Caco-2 (cell line): ENCODE measurements around the gene RYR2. TPM values are rescaled to one million over a fixed set of nuclear protein-coding genes. Genes with fewer than 3 reads are reported as not detected.

ENCODE experiments used
- BruUV-seq: library from RNA; stranded (reverse); fragments of 400-500 nt; replicated peaks from 2 replicates; lab custom pipeline; 2021; lab: Mats Ljungman, UMichigan
- CTCF ChIA-PET: fragments of 300-600 bp; sonication (Branson Sonifier 250); formaldehyde crosslinking; loops from one replicate; lab custom pipeline; 2022; ENCODE audit warnings: antibody characterized with exemption; lab: Charles Lee
- POLR2A ChIA-PET: fragments of 300-600 bp; sonication (Branson Sonifier 250); formaldehyde crosslinking; loops from one replicate; lab custom pipeline; 2022; ENCODE audit warnings: antibody characterized with exemption; lab: Charles Lee
- DNase-seq, 2 experiments: peaks; one replicate each; pipeline versions ENCODE4 v3.0.0 to v3.0.0-alpha.2; 2020 to 2022
- H3K27me3 ChIP-seq: replicated peaks from 2 replicates; pipeline ENCODE4 v1.6.0; 2011; ENCODE audit warnings: low read length; ENCODE audit not compliant: control insufficient read depth, insufficient read depth
- H3K36me3 ChIP-seq: 2 replicates; pipeline ENCODE4 v1.5.1; 2011; ENCODE audit warnings: low read length; ENCODE audit not compliant: control insufficient read depth, insufficient read depth
- H3K4me1 ChIP-seq: fragments of 250-450 bp; sonication (Bioruptor Pico); 2 replicates; pipeline ENCODE4 v1.5.1; 2020; ENCODE audit warnings: mild to moderate bottlenecking
- H3K4me3 ChIP-seq: 2 replicates; pipeline ENCODE4 v1.5.1; 2011; ENCODE audit warnings: low read depth, mild to moderate bottlenecking, control low read depth, low read length
- H3K9me3 ChIP-seq: fragments of 250-450 bp; sonication (Bioruptor Pico); 2 replicates; pipeline ENCODE4 v1.5.1; 2020; ENCODE audit warnings: mild to moderate bottlenecking, moderate library complexity
- H3K27ac Mint-ChIP-seq: one replicate; pipeline ENCODE4 v1.8.0; 2022; ENCODE audit warnings: mixed read lengths; ENCODE audit not compliant: unreplicated experiment
- H3K27me3 Mint-ChIP-seq: one replicate; pipeline ENCODE4 v1.8.0; 2022; ENCODE audit warnings: mixed read lengths; ENCODE audit not compliant: insufficient read depth, unreplicated experiment
- H3K36me3 Mint-ChIP-seq: one replicate; pipeline ENCODE4 v1.8.0; 2022; ENCODE audit warnings: mild to moderate bottlenecking, mixed read lengths; ENCODE audit not compliant: insufficient read depth, unreplicated experiment
- H3K4me1 Mint-ChIP-seq: one replicate; pipeline ENCODE4 v1.8.0; 2022; ENCODE audit warnings: low read depth, mixed read lengths; ENCODE audit not compliant: unreplicated experiment
- H3K4me3 Mint-ChIP-seq: one replicate; pipeline ENCODE4 v1.8.0; 2022; ENCODE audit warnings: mild to moderate bottlenecking, moderate library complexity, mixed read lengths; ENCODE audit not compliant: unreplicated experiment
- H3K9me3 Mint-ChIP-seq: one replicate; pipeline ENCODE4 v1.8.0; 2022; ENCODE audit warnings: mixed read lengths; ENCODE audit not compliant: unreplicated experiment
- intact Hi-C: fragments of 100-400 bp; cut with micrococcal nuclease; formaldehyde crosslinking; loops from one replicate; pipeline ENCODE4 v1.10.0; 2022; ENCODE audit not compliant: unreplicated experiment
- total RNA-seq: library from RNA; stranded (reverse); gene quantifications from 2 replicates; pipeline ENCODE4 v1.2.3, GENCODE V29; 2022
- TF ChIP-seq, protein P1 (sequence below), 2 experiments: fragments of 200-600 bp in 1 of 2; IDR thresholded peaks; 1 replicate in 1 of 2; 2 replicates in 1 of 2; pipeline versions ENCODE4 v1.5.1 to v1.8.0; 2011 to 2022; ENCODE audit warnings: antibody characterized with exemption in 1 of 2, control low read depth in 1 of 2, inconsistent platforms in 1 of 2, low read depth in 1 of 2, low read length in 1 of 2, mild to moderate bottlenecking in 1 of 2, moderate library complexity in 1 of 2; ENCODE audit not compliant: insufficient read depth in 1 of 2, severe bottlenecking in 1 of 2, unreplicated experiment in 1 of 2

Gene RYR2
- total RNA-seq, 1 experiment from 2014 or later: 3.4 TPM

DNA sequence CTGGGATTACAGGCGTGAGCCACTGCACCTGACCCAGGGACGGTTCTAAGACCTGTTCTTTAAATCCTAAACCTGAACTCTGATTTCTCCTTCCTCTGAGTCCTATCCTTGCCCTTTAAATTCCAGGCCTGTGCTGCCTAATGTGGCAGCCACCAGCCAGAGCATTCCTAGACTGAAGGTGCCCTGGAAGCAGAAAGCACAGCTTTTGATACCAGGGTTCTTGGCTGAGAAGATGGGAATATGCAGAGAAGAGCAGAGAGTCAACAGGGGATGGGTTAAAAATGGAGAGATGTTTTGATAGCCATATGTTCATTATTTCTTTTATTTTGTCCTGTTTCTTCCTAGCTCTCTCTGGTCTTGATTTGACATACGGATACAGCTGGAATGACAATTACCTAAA, 49.7 kb downstream of the RYR2 start:
- no peaks in the 10 kb centered on the region for H3K4me1 Mint-ChIP-seq
- H3K27me3 ChIP-seq: no peaks in the 10 kb centered on the region
- BruUV-seq: no TSS peak
- TF ChIP-seq, protein P1, sequence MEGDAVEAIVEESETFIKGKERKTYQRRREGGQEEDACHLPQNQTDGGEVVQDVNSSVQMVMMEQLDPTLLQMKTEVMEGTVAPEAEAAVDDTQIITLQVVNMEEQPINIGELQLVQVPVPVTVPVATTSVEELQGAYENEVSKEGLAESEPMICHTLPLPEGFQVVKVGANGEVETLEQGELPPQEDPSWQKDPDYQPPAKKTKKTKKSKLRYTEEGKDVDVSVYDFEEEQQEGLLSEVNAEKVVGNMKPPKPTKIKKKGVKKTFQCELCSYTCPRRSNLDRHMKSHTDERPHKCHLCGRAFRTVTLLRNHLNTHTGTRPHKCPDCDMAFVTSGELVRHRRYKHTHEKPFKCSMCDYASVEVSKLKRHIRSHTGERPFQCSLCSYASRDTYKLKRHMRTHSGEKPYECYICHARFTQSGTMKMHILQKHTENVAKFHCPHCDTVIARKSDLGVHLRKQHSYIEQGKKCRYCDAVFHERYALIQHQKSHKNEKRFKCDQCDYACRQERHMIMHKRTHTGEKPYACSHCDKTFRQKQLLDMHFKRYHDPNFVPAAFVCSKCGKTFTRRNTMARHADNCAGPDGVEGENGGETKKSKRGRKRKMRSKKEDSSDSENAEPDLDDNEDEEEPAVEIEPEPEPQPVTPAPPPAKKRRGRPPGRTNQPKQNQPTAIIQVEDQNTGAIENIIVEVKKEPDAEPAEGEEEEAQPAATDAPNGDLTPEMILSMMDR (IDR thresholded peaks at IDR 0.05; ENCODE audit: insufficient read depth in 1 of 2, low read depth in 1 of 2, low read length in 1 of 2, severe bottlenecking in 1 of 2, unreplicated experiment in 1 of 2): no peak
- no peaks in the 10 kb centered on the region for H3K9me3 ChIP-seq
- no peaks in the 10 kb centered on the region for H3K36me3 Mint-ChIP-seq
- intact Hi-C loops: no loop called here
- no peaks in the 10 kb centered on the region for H3K9me3 Mint-ChIP-seq
- ChIA-PET POLR2A (no interaction called here), CTCF (no interaction called here)
- no peak overlapping the region for H3K4me3 Mint-ChIP-seq
- H3K27me3 Mint-ChIP-seq: peaks cover 17% of the 10 kb centered on the region
- no peak for DNase-seq
- no peaks in the 10 kb centered on the region for H3K36me3 ChIP-seq
- no peak overlapping the region for H3K4me3 ChIP-seq
- H3K27ac Mint-ChIP-seq: no peak overlapping the region
- H3K4me1 ChIP-seq: no peaks in the 10 kb centered on the region

DNA sequence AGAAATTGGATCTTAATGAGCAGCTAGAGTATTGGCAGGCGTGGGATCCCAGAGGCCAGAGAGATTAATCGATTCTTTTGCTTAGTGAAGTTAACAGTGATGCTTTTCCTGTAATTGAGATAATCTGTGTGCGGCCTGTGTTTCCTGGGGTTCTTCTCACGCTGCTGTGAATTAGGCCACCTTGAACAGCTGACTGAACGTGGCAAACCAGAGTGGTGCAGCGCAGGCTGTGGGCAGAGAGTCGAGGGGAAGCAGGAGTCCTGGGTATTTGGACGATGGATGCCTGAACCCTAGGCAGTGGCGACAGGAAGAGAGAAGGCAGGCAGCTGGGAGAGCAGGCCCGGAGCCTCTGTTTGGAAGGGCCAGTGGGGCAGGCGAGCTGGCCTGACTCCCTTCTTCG, 51.7 kb downstream of the RYR2 start:
- H3K4me3 ChIP-seq: no peak overlapping the region
- H3K27me3 ChIP-seq: no peaks in the 10 kb centered on the region
- ChIA-PET POLR2A (no interaction called here), CTCF (no interaction called here)
- H3K36me3 Mint-ChIP-seq: no peaks in the 10 kb centered on the region
- no peaks in the 10 kb centered on the region for H3K4me1 ChIP-seq
- no peak overlapping the region for H3K4me3 Mint-ChIP-seq
- BruUV-seq: no TSS peak
- H3K4me1 Mint-ChIP-seq: no peaks in the 10 kb centered on the region
- peaks cover 16% of the 10 kb centered on the region for H3K27me3 Mint-ChIP-seq
- DNase-seq: no peak
- TF ChIP-seq, protein P1 (IDR thresholded peaks at IDR 0.05; ENCODE audit: insufficient read depth in 1 of 2, low read depth in 1 of 2, low read length in 1 of 2, severe bottlenecking in 1 of 2, unreplicated experiment in 1 of 2): no peak
- H3K9me3 ChIP-seq: no peaks in the 10 kb centered on the region
- no peak overlapping the region for H3K27ac Mint-ChIP-seq
- intact Hi-C loops: no loop called here
- no peaks in the 10 kb centered on the region for H3K9me3 Mint-ChIP-seq
- H3K36me3 ChIP-seq: no peaks in the 10 kb centered on the region

DNA sequence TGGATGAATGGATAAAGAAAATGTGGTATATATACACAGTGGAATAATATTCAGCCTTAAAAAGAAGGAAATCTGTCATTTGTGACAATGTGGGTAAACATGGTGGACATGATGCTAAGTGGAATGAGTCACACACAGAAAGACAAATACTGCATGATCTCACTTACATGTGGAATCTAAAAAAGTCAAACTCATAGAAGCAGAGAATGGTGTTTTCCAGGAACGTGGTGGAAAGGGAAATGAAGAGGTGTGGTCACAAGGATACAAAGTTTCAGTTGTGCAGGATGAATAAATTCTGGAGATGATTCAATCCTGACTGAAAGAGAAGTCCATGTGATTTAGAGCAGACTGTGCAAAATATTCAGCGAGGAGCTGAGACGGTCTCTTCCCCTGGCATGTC, 56.6 kb downstream of the RYR2 start:
- TF ChIP-seq, protein P1 (IDR thresholded peaks at IDR 0.05; ENCODE audit: insufficient read depth in 1 of 2, low read depth in 1 of 2, low read length in 1 of 2, severe bottlenecking in 1 of 2, unreplicated experiment in 1 of 2): no peak
- no peak overlapping the region for H3K4me3 ChIP-seq
- H3K27me3 Mint-ChIP-seq: peaks cover 16% of the 10 kb centered on the region
- no peaks in the 10 kb centered on the region for H3K36me3 ChIP-seq
- H3K4me1 Mint-ChIP-seq: no peaks in the 10 kb centered on the region
- H3K27me3 ChIP-seq: no peaks in the 10 kb centered on the region
- intact Hi-C loops: no loop called here
- no peak for DNase-seq
- no peaks in the 10 kb centered on the region for H3K36me3 Mint-ChIP-seq
- no peaks in the 10 kb centered on the region for H3K9me3 Mint-ChIP-seq
- H3K4me3 Mint-ChIP-seq: no peak overlapping the region
- H3K4me1 ChIP-seq: no peaks in the 10 kb centered on the region
- no peaks in the 10 kb centered on the region for H3K9me3 ChIP-seq
- no peak overlapping the region for H3K27ac Mint-ChIP-seq
- CTCF ChIA-PET: no interaction called here
- BruUV-seq: no TSS peak
- POLR2A ChIA-PET: no interaction called here
